ENCODE measurements around the gene SPEM3.

The SPEM3 gene

GRCh38 chr17:7425756-7426155 is 2.9 kb upstream of the SPEM3 start:
- TF ChIP-seq ZFX (IDR thresholded peaks at IDR 0.05; ENCODE audit: borderline replicate concordance) (no peak), CTCF (IDR thresholded peaks at IDR 0.05) (no peak)
- no peak overlapping the region for H3K27ac ChIP-seq

GRCh38 chr17:7426203-7426863 is 2.3 kb upstream of the SPEM3 start:
- H3K27ac ChIP-seq = no peak overlapping the region
- TF ChIP-seq CTCF (IDR thresholded peaks at IDR 0.05) (no peak), ZFX (IDR thresholded peaks at IDR 0.05; ENCODE audit: borderline replicate concordance) (no peak)

GRCh38 chr17:7426896-7427489 is 1.7 kb upstream of the SPEM3 start:
- TF ChIP-seq CTCF (IDR thresholded peaks at IDR 0.05) (no peak), ZFX (IDR thresholded peaks at IDR 0.05; ENCODE audit: borderline replicate concordance) (no peak)
- H3K27ac ChIP-seq = no peak overlapping the region

GRCh38 chr17:7427549-7427948 is 1.1 kb upstream of the SPEM3 start:
- no peak overlapping the region for H3K27ac ChIP-seq
- TF ChIP-seq CTCF (IDR thresholded peaks at IDR 0.05) (no peak), ZFX (IDR thresholded peaks at IDR 0.05; ENCODE audit: borderline replicate concordance) (no peak)

- TF ChIP-seq CTCF (IDR thresholded peaks at IDR 0.05) = no peak
- no peak for TF ChIP-seq ZFX (IDR thresholded peaks at IDR 0.05; ENCODE audit: borderline replicate concordance)
These were observed 1.1 kb downstream of the SPEM3 start for GRCh38 chr17:7429722-7430121.

GRCh38 chr17:7431231-7431630 is 2.6 kb downstream of the SPEM3 start:
- no peak overlapping the region for H3K27ac ChIP-seq
- TF ChIP-seq CTCF (IDR thresholded peaks at IDR 0.05) (no peak), ZFX (IDR thresholded peaks at IDR 0.05; ENCODE audit: borderline replicate concordance) (no peak)

More at GRCh38 chr17:7429722-7430121, 1.1 kb downstream of the SPEM3 start:
- no peak overlapping the region for H3K27ac ChIP-seq

- no peak overlapping the region for H3K27ac ChIP-seq
- TF ChIP-seq ZFX (IDR thresholded peaks at IDR 0.05; ENCODE audit: borderline replicate concordance) (no peak), CTCF (IDR thresholded peaks at IDR 0.05) (no peak)
These were observed 3.6 kb downstream of the SPEM3 start for GRCh38 chr17:7432296-7432695.

Measured in 22Rv1 (cell line).